GM21717 (cell line): Measurements from ENCODE around the gene GTPBP2.
"Not testable (repeated sequence)": the region's sequence is repeated elsewhere in the genome, so short reads cannot be mapped to it uniquely, and the experiment has no call there.

Experiments used
- ATAC-seq: cut with Tn5 transposase; IDR thresholded peaks from one replicate; pipeline ENCODE4 v1.9.1; 2021; ENCODE audit warnings: mild to moderate bottlenecking, moderate library complexity; ENCODE audit not compliant: unreplicated experiment

The GTPBP2 gene

GRCh38 chr6:43624786-43625288 lies 4.2 kb downstream of the GTPBP2 start:
- no peak for ATAC-seq

- ATAC-seq = no peak
Measured at GRCh38 chr6:43623880-43624785, 4.9 kb downstream of the GTPBP2 start.

GRCh38 chr6:43622541-43622940 lies 6.5 kb downstream of the GTPBP2 start:
- no peak for ATAC-seq

- no peak for ATAC-seq
Measured at GRCh38 chr6:43621836-43622180, 7.3 kb downstream of the GTPBP2 start.

- ATAC-seq = no peak
Measured at GRCh38 chr6:43621078-43621835, 7.8 kb downstream of the GTPBP2 start.

- ATAC-seq = no peak
Measured at GRCh38 chr6:43616725-43617472, 12.2 kb downstream of the GTPBP2 start.

- no peak for ATAC-seq
Measured at GRCh38 chr6:43614396-43614730, 14.7 kb downstream of the GTPBP2 start.

- no peak for ATAC-seq
Measured at GRCh38 chr6:43613721-43614395, 15.2 kb downstream of the GTPBP2 start.

GRCh38 chr6:43610431-43610830 lies 18.6 kb downstream of the GTPBP2 start:
- ATAC-seq = no peak

GRCh38 chr6:43609402-43609801 lies 19.7 kb downstream of the GTPBP2 start:
- no peak for ATAC-seq

- no peak for ATAC-seq
Measured at GRCh38 chr6:43608807-43609206, 20.3 kb downstream of the GTPBP2 start.

- no peak for ATAC-seq
Measured at GRCh38 chr6:43608310-43608763, 20.7 kb downstream of the GTPBP2 start.

GRCh38 chr6:43606019-43606418 lies 23.0 kb downstream of the GTPBP2 start:
- ATAC-seq = no peak

- ATAC-seq = no peak
Measured at GRCh38 chr6:43604174-43604573, 24.9 kb downstream of the GTPBP2 start.

- no peak for ATAC-seq
Measured at GRCh38 chr6:43600595-43600994, 28.5 kb downstream of the GTPBP2 start.

- no peak for ATAC-seq
Measured at GRCh38 chr6:43593938-43594337, 35.1 kb downstream of the GTPBP2 start.

GRCh38 chr6:43589564-43589963 lies 39.5 kb downstream of the GTPBP2 start:
- not testable (repeated sequence) for ATAC-seq

GRCh38 chr6:43588194-43588593 lies 40.9 kb downstream of the GTPBP2 start:
- no peak for ATAC-seq

GRCh38 chr6:43584892-43585570 lies 44.0 kb downstream of the GTPBP2 start:
- no peak for ATAC-seq

- no peak for ATAC-seq
Measured at GRCh38 chr6:43582911-43583310, 46.2 kb downstream of the GTPBP2 start.
